Activated CD4-positive, alpha-beta T cell treated with anti-CD3 and anti-CD28 coated beads for 48 hours (primary cell): Measurements from ENCODE around the gene TMEM30B.

ENCODE experiments used
- DNase-seq: peaks from one replicate; pipeline ENCODE4 v3.0.0-alpha.2; 2020

Gene TMEM30B

GRCh38 chr14:61297581-61297980 lies 16.4 kb upstream of the TMEM30B start:
- no peak for DNase-seq

- DNase-seq = no peak
Observed at GRCh38 chr14:61296719-61297502, 15.8 kb upstream of the TMEM30B start.

GRCh38 chr14:61296151-61296550 lies 15.0 kb upstream of the TMEM30B start:
- no peak for DNase-seq

GRCh38 chr14:61290701-61291100 lies 9.6 kb upstream of the TMEM30B start:
- no peak for DNase-seq

- no peak for DNase-seq
Observed at GRCh38 chr14:61288720-61289119, 7.6 kb upstream of the TMEM30B start.

GRCh38 chr14:61288228-61288627 lies 7.1 kb upstream of the TMEM30B start:
- no peak for DNase-seq

GRCh38 chr14:61287196-61287595 lies 6.1 kb upstream of the TMEM30B start:
- no peak for DNase-seq

- DNase-seq = no peak
Observed at GRCh38 chr14:61285364-61285763, 4.2 kb upstream of the TMEM30B start.

- DNase-seq = no peak
Observed at GRCh38 chr14:61284001-61284400, 2.9 kb upstream of the TMEM30B start.

- DNase-seq = no peak
Observed at GRCh38 chr14:61282746-61283145, 1.6 kb upstream of the TMEM30B start.

- no peak for DNase-seq
Observed at GRCh38 chr14:61281948-61282275, 774 bp upstream of the TMEM30B start.

GRCh38 chr14:61280526-61281185 lies 482 bp downstream of the TMEM30B start:
- DNase-seq = peak; percentile 82

- DNase-seq = peak; percentile 60
Observed at GRCh38 chr14:61280092-61280525, 1.0 kb downstream of the TMEM30B start.

- DNase-seq = no peak
Observed at GRCh38 chr14:61279082-61279481, 2.1 kb downstream of the TMEM30B start.

- no peak for DNase-seq
Observed at GRCh38 chr14:61277784-61278183, 3.4 kb downstream of the TMEM30B start.

- DNase-seq = no peak
Observed at GRCh38 chr14:61277232-61277631, 3.9 kb downstream of the TMEM30B start.

GRCh38 chr14:61271552-61271951 lies 9.6 kb downstream of the TMEM30B start:
- DNase-seq = no peak

GRCh38 chr14:61270714-61271113 lies 10.4 kb downstream of the TMEM30B start:
- no peak for DNase-seq

- peak; percentile 84 for DNase-seq
Observed at GRCh38 chr14:61269321-61270083, 11.6 kb downstream of the TMEM30B start.

- no peak for DNase-seq
Observed at GRCh38 chr14:61268812-61269211, 12.3 kb downstream of the TMEM30B start.

- no peak for DNase-seq
Observed at GRCh38 chr14:61266891-61267740, 14.0 kb downstream of the TMEM30B start.

- DNase-seq = no peak
Observed at GRCh38 chr14:61266436-61266835, 14.7 kb downstream of the TMEM30B start.

- DNase-seq = no peak
Observed at GRCh38 chr14:61264651-61265050, 16.5 kb downstream of the TMEM30B start.
